Breast epithelium (tissue), 3 donors: Measurements from ENCODE around the gene MRPL42.

Experiments used
- CTCF ChIP-seq, 3 donors: fragments of 450-650 bp; IDR thresholded peaks; one replicate each; pipeline ENCODE4 v1.5.1; 2016 to 2017; ENCODE audit warnings: antibody characterized with exemption in 3 of 3, mild to moderate bottlenecking in 3 of 3, moderate library complexity in 3 of 3
- POLR2AphosphoS5 ChIP-seq, 3 donors: sonication (generic); formaldehyde crosslinking; IDR thresholded peaks; one replicate each; pipeline ENCODE4 v1.6.1; 2017; ENCODE audit warnings: antibody characterized with exemption in 3 of 3

GRCh38 chr12:93526786-93527428 lies 59.6 kb downstream of the MRPL42 start:
- TF ChIP-seq POLR2AphosphoS5 (IDR thresholded peaks at IDR 0.05): no peak
- TF ChIP-seq CTCF (IDR thresholded peaks at IDR 0.05): no peak
